Mucosa of gallbladder (tissue), 1 donor: ENCODE results near the gene GATM. TPM values are rescaled to one million over a fixed set of nuclear protein-coding genes. Genes with fewer than 3 reads are reported as not detected.
"Not testable (repeated sequence)": the region's sequence is repeated elsewhere in the genome, so short reads cannot be mapped to it uniquely, and the experiment has no call there.

Source experiments
- DNase-seq: peaks from one replicate; pipeline ENCODE4 v3.0.0-alpha.2; 2020; ENCODE audit warnings: low spot score
- total RNA-seq: library from RNA; stranded (reverse); gene quantifications from one replicate; pipeline ENCODE4 v1.2.1, GENCODE V29; 2021
- donor health status: DM: no; HTN: no; CAD: no.

Gene GATM
- total RNA-seq, 1 donor from 2014 or later, result 136 TPM

- DNase-seq, result no peak
Measured at GRCh38 chr15:45354711-45355110, 23.6 kb downstream of the GATM start.

DNA sequence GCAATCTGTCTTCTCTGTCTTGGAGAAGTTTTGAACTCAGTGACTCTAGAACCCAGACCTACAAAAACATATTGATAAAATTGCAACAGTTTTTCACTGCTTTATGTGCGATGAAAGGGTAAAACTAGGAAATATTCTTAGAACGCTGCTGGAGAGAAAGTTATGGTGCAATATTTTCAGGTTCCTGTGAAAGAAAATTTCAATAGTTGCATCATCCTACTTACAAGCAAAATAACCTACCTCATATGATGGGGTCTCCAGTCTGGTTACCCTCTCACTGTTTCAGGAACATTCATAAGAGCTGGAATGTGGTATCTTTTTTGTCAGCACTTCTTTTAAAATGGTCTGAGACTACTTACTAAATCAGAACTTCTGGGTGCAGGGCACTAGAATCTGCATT is 27.1 kb downstream of the GATM start:
- DNase-seq, result no peak

GRCh38 chr15:45349623-45350022 is 28.7 kb downstream of the GATM start:
- no peak for DNase-seq

DNA sequence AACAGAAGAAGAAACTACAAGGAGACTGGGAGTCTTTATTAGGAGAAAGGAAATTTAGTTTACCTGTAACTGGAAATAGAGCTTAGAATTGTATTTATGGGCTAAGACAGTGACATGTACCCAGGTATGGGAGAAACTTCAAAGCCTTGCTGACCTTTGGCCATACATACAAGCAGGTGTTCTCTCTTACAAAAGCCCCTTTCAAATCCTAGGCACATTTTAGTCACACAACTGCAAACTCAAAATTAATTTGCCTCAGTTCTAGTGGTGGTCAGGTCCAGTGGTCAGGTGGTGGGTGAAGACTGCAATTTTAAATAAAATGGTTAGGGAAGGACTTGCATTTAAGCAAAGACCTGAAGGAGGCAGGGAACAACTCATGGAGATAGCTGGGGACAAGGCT is 30.4 kb downstream of the GATM start:
- DNase-seq, result no peak

GRCh38 chr15:45347033-45347432 is 31.3 kb downstream of the GATM start:
- no peak for DNase-seq

GRCh38 chr15:45346381-45346780 is 32.0 kb downstream of the GATM start:
- no peak for DNase-seq

GRCh38 chr15:45343258-45343860 is 35.0 kb downstream of the GATM start:
- no peak for DNase-seq

- no peak for DNase-seq
Measured at GRCh38 chr15:45341790-45342189, 36.6 kb downstream of the GATM start.

DNA sequence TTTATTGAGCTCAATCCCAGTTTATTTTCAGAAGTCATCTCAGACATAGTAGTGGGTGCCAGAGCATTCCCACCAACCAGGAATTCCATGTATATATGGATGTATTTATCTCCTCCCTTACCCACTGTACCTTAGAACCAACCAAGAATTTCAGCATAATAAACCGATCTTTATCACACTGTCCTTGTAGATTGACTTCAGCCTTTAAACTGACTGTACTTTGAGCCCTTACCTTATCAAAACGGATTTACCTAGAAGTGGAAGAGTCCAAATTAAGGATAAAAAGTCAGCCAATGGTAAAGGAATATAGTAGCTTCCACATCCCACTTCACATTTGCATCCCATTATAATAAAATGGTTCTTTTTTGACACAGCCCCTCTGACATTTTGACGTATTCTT is 37.9 kb downstream of the GATM start:
- no peak for DNase-seq

- peak; percentile 28 for DNase-seq
Measured at GRCh38 chr15:45338417-45338816, 39.9 kb downstream of the GATM start.

DNA sequence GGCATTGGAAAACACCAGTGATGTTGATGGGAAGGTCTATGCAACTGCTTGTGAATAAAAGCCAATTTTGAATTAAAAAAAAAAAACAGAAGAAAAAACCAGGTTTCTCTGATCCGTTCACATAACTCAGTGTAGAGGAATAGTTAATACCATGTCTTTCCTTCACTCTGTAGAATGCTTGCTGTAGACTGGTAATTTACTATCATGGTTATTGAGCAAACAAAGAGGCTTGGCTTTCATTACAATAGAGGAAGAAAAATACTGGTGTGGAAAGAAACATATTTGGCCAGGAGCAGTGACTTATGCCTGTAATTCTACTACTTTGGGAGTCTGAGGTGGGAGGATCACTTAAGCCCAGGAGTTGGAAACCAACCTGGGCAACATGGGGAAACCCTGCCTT is 41.1 kb downstream of the GATM start:
- DNase-seq, result no peak

- DNase-seq, result peak; percentile 26
Measured at GRCh38 chr15:45333550-45333949, 44.8 kb downstream of the GATM start.

DNA sequence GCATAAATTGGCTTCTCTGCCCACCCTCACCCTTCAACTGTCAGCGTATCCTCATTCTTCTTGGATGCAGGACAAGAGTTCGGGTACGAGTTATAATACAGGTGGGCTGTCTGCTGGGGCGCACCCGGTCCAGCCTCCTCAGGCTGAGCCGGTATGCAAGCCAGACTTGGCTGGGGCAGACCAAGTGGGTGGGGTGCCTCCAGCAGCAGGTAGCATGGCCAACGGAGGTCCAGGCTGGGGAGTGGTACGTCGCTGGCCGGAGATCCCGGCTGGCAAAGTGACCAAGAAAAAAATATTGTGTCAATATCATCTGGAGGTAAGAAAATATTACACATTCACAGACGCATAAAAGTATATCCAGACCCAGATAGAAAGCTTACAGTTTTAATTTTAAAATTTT is 45.6 kb downstream of the GATM start:
- no peak for DNase-seq

DNA sequence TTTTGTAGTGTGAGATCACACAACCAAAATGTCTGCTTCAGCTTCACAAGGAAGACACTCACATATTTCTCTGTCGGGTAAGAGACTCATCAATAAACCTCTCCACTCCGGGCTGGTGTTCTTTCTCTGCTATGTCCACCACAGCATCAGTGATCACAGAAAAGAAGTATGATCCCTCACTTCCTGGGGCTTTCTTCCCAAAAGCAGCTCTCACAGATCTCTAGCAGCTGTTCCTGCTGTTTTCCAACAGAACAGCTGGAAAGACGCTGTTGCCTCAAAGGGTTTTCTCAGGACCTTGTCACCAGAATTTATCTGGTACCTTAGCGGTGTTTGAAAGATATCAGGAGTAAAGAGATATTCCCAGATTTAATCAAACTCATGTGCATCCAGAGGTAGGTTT is 46.4 kb downstream of the GATM start:
- DNase-seq, result no peak

GRCh38 chr15:45328663-45329062 is 49.7 kb downstream of the GATM start:
- DNase-seq, result no peak

DNA sequence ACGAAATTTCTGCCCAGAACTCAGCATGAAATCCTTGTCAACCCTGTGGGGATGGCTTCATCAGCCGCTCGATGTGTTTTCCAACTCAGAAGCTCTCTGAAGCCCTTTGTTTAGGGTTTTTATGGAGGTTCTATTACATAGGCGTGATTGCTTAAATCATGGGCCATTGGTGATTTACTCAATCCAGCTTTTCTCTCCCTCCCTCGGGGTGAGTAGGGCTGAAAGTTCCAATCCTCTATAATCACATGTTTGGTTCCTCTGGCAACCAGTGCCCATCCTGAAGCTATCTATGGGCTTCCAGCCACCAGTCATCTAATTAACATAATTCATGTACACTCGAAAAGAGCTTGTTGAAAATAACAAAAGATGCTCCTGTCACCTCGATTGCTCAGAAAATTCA is 51.6 kb downstream of the GATM start:
- DNase-seq, result no peak

GRCh38 chr15:45326280-45326679 is 52.1 kb downstream of the GATM start:
- DNase-seq, result no peak

DNA sequence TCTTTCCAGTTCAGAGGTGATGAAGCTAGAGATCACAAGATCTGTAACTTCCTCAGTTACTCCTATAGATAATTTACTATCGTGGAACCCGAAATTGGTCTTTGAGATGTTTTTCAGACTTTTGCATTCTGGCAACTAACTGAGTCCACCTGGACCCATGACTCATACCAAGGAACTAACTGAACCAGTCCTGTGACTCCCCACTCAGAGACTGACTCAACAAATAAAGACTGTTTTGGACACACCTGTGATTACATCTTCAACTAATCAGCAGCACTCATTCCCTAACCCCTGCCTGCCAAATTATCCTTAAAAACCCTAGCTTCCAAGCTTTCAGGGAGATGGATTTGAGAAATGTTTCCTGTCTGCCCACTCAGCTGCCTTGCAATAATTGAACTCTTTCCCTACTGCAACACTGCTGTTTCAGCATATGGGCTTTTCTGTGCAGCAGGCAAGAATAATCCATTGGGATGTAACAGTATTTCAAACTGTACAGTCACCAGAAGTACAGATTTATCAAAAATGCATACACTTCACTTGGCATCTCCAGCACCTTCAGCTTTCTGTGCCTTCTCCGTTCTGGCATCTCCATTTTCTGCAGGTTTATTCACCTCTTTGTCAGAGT is 57.7 kb downstream of the GATM start:
- no peak for DNase-seq

GRCh38 chr15:45319472-45320214 is 58.7 kb downstream of the GATM start:
- no peak for DNase-seq

DNA sequence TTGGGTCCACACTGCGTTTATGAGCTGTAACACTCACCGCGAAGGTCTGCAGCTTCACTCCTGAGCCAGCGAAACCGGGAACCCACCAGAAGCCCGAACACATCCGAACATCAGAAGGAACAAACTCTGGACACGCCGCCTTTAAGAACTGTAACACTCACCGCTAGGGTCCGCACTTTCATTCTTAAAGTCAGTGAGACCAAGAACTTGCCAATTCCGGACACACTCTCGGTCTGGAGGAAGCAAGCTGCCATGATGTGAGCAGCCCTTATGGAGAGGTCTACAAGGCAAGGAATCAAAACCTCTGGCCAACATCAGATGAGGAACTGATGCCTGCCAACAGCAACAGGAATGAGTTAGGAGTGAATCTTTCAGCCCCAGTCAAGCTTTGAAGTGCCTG is 63.4 kb downstream of the GATM start:
- peak; percentile 55 for DNase-seq

GRCh38 chr15:45314117-45314516 is 64.2 kb downstream of the GATM start:
- DNase-seq, result not testable (repeated sequence)
